Measurements from ENCODE around the gene ABCA8.

DNA sequence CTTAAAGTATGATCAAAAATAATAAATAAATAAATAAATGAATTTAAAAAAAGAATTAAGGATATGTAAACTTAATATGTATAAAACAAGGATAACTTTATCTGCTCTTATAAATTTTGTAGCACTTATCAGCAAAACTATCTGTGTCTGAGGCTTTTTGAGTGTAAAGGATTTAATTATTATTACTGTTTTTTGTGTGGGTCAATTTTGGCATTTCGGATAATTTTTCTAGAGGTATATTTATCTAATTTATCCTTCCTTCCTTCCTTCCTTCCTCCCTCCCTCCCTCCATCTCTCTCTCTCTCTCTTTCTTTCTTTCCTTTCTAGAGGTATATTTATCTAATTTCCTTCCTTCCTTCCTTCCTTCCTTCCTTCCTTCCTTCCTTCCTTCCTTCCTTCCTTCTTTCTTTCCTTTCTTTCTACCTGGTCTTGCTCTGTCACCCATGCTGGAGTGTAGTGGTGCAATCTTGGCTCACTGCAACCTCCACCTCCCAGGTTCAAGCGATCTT, 120.8 kb downstream of the ABCA8 start:
- TF ChIP-seq, protein P1, sequence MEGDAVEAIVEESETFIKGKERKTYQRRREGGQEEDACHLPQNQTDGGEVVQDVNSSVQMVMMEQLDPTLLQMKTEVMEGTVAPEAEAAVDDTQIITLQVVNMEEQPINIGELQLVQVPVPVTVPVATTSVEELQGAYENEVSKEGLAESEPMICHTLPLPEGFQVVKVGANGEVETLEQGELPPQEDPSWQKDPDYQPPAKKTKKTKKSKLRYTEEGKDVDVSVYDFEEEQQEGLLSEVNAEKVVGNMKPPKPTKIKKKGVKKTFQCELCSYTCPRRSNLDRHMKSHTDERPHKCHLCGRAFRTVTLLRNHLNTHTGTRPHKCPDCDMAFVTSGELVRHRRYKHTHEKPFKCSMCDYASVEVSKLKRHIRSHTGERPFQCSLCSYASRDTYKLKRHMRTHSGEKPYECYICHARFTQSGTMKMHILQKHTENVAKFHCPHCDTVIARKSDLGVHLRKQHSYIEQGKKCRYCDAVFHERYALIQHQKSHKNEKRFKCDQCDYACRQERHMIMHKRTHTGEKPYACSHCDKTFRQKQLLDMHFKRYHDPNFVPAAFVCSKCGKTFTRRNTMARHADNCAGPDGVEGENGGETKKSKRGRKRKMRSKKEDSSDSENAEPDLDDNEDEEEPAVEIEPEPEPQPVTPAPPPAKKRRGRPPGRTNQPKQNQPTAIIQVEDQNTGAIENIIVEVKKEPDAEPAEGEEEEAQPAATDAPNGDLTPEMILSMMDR (conservative IDR thresholded peaks at IDR 0.05; ENCODE audit: low read depth in 2 of 2): no peak
- TF ChIP-seq POLR2AphosphoS5 (IDR thresholded peaks at IDR 0.05; ENCODE audit: low read depth) (no peak), EZH2 (IDR thresholded peaks at IDR 0.05; ENCODE audit: low read depth, unreplicated experiment) (no peak), ZNF114 (CRISPR knock-in tag; IDR thresholded peaks at IDR 0.05) (no peak), CREB1 (CRISPR knock-in tag; IDR thresholded peaks at IDR 0.05; ENCODE audit: low read depth) (no peak), EZH2phosphoT487 (IDR thresholded peaks at IDR 0.05; ENCODE audit: unreplicated experiment) (no peak), JUNB (IDR thresholded peaks at IDR 0.05; ENCODE audit: unreplicated experiment) (no peak), STAT1 (IDR thresholded peaks at IDR 0.05; ENCODE audit: unreplicated experiment) (no peak)
- TF ChIP-seq, protein P2, sequence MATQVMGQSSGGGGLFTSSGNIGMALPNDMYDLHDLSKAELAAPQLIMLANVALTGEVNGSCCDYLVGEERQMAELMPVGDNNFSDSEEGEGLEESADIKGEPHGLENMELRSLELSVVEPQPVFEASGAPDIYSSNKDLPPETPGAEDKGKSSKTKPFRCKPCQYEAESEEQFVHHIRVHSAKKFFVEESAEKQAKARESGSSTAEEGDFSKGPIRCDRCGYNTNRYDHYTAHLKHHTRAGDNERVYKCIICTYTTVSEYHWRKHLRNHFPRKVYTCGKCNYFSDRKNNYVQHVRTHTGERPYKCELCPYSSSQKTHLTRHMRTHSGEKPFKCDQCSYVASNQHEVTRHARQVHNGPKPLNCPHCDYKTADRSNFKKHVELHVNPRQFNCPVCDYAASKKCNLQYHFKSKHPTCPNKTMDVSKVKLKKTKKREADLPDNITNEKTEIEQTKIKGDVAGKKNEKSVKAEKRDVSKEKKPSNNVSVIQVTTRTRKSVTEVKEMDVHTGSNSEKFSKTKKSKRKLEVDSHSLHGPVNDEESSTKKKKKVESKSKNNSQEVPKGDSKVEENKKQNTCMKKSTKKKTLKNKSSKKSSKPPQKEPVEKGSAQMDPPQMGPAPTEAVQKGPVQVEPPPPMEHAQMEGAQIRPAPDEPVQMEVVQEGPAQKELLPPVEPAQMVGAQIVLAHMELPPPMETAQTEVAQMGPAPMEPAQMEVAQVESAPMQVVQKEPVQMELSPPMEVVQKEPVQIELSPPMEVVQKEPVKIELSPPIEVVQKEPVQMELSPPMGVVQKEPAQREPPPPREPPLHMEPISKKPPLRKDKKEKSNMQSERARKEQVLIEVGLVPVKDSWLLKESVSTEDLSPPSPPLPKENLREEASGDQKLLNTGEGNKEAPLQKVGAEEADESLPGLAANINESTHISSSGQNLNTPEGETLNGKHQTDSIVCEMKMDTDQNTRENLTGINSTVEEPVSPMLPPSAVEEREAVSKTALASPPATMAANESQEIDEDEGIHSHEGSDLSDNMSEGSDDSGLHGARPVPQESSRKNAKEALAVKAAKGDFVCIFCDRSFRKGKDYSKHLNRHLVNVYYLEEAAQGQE (IDR thresholded peaks at IDR 0.05; ENCODE audit: unreplicated experiment): no peak

Data from GM23338 (cell line).